ENCODE measurements around the gene COX6B2. TPM values are rescaled to one million over a fixed set of nuclear protein-coding genes. Genes with fewer than 3 reads are reported as not detected.
"Not testable (repeated sequence)": the region's sequence is repeated elsewhere in the genome, so short reads cannot be mapped to it uniquely, and the experiment has no call there.

The COX6B2 gene
- total RNA-seq, 1 donor from 2014 or later = not detected

GRCh38 chr19:55346725-55347441, 7.6 kb downstream of the COX6B2 start:
- no peak for DNase-seq
- ATAC-seq (ENCODE audit: poor library complexity) = peak; percentile 30
- intact Hi-C loops (cut with DNase I) = no loop called here

DNA sequence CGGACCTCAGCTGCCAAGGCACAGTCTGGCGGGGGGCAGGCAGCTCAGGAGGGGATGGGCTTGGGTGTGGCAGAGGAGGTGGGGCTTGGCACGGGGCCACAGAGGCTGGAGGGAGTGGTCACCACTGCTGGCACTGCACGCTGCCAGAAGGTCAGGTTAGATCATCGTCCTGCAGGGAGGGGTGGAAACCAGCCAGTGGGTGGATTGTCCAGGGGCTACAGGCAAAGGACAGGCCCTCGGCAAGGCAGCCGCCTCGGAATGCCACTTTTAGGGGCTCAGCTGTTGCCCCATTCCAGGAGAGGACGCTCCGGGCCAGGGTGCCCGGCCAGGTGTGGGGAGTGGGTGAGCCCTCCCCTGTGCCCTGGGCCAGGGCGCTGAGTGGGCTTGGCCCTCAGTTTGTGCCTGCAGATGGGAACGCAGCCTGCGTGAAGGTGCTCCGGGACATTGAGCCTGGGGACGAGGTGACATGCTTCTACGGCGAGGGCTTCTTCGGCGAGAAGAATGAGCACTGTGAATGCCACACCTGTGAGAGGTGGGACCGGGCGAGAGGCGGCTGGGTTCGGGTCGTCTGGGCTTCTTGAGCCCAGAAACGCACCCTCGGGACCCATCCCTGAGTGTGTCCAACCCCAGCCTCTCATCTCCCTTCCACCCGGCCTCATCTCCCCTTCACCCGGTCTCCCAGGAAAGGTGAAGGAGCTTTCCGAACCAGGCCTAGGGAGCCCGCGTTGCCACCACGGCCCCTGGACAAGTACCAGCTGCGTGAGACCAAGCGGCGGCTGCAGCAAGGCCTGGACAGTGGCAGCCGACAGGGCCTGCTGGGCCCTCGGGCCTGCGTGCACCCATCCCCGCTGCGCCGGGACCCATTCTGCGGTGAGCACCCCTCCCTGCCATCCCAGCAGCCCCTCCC, 8.4 kb downstream of the COX6B2 start:
- DNase-seq (peak; percentile 71), ATAC-seq (ENCODE audit: poor library complexity) (peak; percentile 23)
- intact Hi-C loops (cut with DNase I) = no loop called here

DNA sequence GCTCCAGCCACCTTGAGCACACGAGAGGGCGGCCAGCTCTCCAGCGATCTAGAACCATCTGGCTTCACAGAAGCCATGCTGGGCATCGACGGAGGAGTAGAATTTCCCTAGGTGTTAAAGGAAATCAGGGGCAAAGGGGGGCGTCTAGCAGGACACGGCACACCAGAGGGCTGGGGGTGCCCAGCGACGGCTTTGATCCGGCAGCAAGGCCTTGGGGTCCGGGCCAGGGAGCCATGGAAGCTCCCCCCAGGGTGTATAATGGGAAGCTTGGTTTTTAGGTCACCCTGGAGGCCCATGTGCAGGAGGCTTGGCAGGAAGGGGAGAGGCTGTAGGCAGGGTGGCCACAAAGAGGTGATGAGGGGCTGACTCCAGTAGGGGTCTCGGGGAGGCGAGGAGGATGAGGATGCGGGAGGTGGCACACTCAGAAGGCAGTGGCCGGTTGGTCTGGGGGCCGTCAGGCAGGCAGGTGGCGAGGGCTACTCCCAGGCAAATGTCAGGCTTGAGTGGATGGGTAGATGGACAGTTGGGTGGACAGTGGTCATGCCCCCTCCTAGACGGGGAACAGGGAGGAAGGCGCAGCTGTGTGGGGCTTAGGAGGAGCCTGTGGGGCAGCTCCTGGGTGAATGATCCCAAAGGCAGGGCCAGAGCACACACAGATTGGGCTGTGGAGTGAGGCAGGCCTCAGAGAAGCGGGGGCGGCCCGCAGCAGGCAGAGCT, 9.3 kb downstream of the COX6B2 start:
- DNase-seq (no peak), ATAC-seq (ENCODE audit: poor library complexity) (no peak)
- intact Hi-C loops (cut with DNase I) = no loop called here

- intact Hi-C loops (cut with DNase I) = no loop called here
- DNase-seq (no peak), ATAC-seq (ENCODE audit: poor library complexity) (no peak)
These were observed 10.1 kb downstream of the COX6B2 start for GRCh38 chr19:55344444-55344843.

GRCh38 chr19:55341595-55342531, 12.7 kb downstream of the COX6B2 start:
- ATAC-seq (ENCODE audit: poor library complexity) = no peak
- DNase-seq = no peak
- intact Hi-C loops (cut with DNase I) = no loop called here

DNA sequence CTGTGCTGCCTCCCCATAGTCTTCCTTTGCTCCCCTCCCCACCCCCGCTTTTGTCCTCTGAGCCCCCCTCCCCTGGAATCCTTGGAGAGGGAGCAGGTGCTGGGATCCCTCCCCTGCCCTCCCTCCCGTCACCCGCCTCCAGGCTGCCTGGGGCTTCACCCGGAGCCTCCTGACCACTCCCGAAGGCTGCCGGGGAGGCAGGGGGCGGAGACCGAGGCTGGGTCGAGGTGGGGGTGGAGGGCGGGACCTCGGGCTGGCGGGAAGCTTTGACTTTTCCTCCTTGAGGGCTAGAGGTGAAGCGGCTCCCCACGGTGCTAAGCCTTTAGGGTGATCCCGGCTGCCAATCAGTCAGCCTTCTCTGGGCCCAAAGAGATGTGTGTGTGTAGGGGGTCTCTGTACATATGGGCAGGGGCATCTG, 13.3 kb downstream of the COX6B2 start:
- DNase-seq (peak; percentile 81), ATAC-seq (ENCODE audit: poor library complexity) (no peak)
- intact Hi-C loops (cut with DNase I) = no loop called here

- intact Hi-C loops (cut with DNase I) = no loop called here
- DNase-seq (no peak), ATAC-seq (ENCODE audit: poor library complexity) (no peak)
These were observed 13.8 kb downstream of the COX6B2 start for GRCh38 chr19:55340784-55341147.

DNA sequence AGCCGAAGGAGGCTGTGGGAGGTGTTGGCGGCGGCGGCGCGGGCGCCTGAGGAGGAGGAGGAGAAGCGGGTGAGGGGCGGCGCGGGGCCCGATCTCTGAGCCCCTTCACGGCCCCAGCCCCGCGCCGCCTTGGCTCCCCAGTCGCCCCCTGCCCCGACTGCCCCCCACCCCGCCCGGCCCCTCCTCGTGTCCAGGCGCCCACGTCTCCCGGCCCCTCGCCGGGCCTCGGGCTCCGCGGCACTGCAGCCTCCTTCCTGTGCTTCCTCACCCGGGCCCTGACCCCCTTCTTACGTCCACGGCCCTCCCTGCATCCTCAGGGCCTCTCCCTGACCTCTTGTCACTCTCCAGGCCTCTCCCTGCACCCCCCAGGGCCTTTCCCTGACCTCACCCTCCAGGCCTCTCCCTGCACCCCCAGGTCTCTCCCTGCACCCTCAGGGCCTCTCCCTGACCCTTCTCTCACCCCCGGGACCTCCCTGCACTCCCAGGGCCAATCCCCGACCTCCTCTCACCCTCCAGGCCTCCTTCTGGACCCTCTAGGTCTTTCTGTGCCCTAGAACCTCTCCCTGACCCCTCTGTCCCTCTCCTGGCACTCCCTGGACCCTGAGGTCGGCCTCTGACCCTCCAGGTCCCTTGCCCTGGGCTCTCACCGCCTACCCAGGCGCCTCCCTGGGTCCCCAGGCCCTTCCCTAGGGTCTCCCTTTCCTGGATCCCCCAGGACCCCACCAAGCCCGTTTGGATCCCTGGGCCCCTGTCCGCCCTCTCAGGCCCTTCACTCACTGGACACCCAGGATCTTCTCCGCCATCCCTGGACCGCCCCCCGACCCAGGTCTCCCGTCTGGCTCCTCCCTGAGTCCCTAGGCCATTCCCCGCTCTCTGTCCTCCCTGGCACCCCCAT, 14.4 kb downstream of the COX6B2 start:
- DNase-seq (no peak), ATAC-seq (ENCODE audit: poor library complexity) (no peak)
- intact Hi-C loops (cut with DNase I) = loop anchor here (2.0 kb wide), 1 partner anchor 45 kb away; the partner anchor contains the start of genes RPL28 and TMEM238

GRCh38 chr19:55339105-55339888, 15.2 kb downstream of the COX6B2 start, which contains the start of gene KMT5C:
TSS of gene KMT5C (plus strand) at chr19:55339876. CDS start at chr19:55341937, 2,061 bp downstream.
- peak; percentile 93 for ATAC-seq (ENCODE audit: poor library complexity)
- peak; percentile 100 for DNase-seq
- intact Hi-C loops (cut with DNase I) = loop anchor here (2.0 kb wide), 1 partner anchor 46 kb away; the partner anchor contains the start of genes RPL28 and TMEM238

GRCh38 chr19:55336101-55336500, 18.4 kb downstream of the COX6B2 start:
- DNase-seq (no peak), ATAC-seq (ENCODE audit: poor library complexity) (no peak)
- intact Hi-C loops (cut with DNase I) = no loop called here

DNA sequence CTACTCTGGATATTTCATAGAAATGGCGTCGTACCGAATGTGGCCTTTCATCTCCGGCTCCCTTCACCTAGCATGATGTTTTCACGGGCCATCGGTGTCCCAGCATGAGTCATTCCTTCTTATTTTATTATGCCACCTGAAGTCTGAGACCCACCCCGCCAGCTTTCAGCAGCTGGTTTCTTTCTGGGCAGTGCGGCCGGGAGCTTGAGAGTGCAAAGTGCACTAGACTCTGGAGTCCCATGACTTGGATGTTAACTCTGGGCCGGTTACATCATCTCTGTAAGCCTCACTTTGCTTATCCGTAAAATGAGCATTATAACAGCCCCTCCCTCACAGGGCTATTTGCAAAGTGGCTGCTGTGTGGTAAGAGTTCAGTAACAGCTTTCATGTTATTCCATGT, 20.6 kb downstream of the COX6B2 start:
- DNase-seq (no peak), ATAC-seq (ENCODE audit: poor library complexity) (no peak)
- intact Hi-C loops (cut with DNase I) = no loop called here

DNA sequence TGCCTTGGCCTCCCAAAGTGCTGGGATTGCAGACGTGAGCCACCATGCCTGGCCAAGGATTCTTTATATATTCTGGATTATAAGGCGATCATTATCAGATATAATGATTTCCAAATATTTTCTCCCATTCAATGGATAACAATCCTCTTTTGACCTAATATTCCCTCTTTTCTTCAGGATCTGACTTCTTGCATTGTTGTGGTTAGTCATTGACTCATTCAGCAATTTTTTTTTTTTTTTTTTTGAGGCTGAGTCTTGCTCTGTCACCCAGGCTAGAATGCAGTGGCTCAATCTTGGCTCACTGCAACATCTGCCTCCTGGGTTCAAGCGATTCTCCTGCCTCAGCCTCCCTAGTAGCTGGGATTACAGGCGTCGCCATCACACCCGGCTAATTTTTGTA, 24.7 kb downstream of the COX6B2 start:
- DNase-seq; ATAC-seq (ENCODE audit: poor library complexity); intact Hi-C loops (cut with DNase I): not testable (repeated sequence)

DNA sequence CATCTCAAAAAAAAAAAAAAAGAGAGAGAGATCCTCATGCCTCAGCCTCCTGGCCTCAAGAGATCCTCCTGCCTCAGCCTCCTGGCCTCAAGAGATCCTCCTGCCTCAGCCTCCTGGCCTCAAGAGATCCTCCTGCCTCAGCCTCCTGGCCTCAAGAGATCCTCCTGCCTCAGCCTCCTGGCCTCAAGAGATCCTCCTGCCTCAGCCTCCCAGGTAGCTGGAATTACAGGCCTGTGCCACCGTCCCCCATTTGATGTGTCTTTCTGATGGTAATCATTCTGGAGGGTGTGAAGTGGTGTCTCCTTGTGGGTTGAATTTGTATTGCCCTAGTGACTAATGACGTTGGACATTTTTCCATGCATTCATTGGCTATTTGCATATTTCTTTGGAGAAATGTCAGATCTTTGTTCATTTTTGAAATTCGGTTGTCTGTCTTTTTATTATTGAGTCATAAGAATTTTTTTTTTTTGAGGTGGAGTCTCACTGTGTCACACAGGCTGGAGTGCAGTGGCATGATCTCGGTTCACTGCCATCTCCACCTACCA, 25.7 kb downstream of the COX6B2 start:
- intact Hi-C loops (cut with DNase I); ATAC-seq (ENCODE audit: poor library complexity); DNase-seq: not testable (repeated sequence)

DNA sequence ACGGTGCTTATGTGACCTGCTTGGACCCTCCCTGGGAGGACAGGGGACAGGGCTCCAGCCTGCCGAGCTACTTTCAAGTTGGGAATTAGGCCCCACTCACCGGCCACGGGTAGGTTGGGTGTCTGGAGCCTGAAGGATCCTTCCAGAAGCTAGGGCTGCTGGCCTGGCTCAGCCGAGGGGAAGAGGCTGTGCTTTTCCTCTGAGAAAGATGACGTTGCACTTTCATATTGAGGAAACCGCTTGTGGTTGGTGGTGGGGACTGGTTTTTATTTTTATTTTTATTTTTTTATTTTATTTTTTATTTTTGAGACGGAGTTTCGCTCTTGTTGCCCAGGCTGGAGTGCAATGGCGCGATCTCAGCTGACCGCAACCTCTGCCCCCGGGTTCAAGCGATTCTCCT, 29.3 kb downstream of the COX6B2 start, which contains the start of gene TMEM150B:
TMEM150B (minus strand) TSS at position 170 of the 400 bp plus-strand sequence. CDS start 4,305 bp downstream, outside the sequence.
- intact Hi-C loops (cut with DNase I) = no loop called here
- ATAC-seq (ENCODE audit: poor library complexity) (no peak), DNase-seq (no peak)

DNA sequence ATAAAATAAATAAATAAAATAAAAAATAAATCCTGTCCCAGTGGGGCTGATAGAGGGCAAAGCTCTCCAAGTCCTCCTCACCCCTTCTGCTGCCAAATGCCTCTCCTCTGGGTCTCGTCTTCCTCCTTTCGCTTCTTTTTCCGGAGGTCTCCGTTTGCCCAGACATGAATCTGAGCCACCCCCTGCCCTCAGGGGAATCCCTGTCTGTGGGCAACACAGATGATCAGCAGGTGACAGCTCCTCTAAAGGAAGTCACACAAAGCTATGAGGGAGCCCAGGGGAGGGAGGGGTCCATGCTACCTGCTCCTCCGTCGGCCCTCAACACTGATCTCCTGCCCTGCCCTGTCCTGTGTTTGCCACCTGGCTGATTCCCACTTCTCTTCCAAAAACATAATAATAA, 29.9 kb downstream of the COX6B2 start:
- ATAC-seq (ENCODE audit: poor library complexity) (no peak), DNase-seq (no peak)
- intact Hi-C loops (cut with DNase I) = no loop called here
